ENCODE results near the gene INPP4B.

GRCh38 chr4:142509881-142510280 is 336.2 kb downstream of the INPP4B start:
- TF ChIP-seq CTCF (IDR thresholded peaks at IDR 0.05; ENCODE audit: low read depth, low read length): no peak
- no peak for TF ChIP-seq POLR2A (IDR thresholded peaks at IDR 0.05; ENCODE audit: extremely low read depth, insufficient read length)

Measured in NB4 (cell line).